A549 (cell line): ENCODE data around the gene SEC14L6.

Experiments used
- BCL3 ChIP-seq: fragments of >200 bp; sonication (Bioruptor Twin); formaldehyde crosslinking; IDR thresholded peaks from 3 replicates; pipeline ENCODE4 v1.6.1; 2016
- CEBPB ChIP-seq, 2 experiments: fragments of >200 bp in 1 of 2; sonication (Bioruptor Twin) in 1 of 2; formaldehyde crosslinking in 1 of 2; IDR thresholded peaks; 2 replicates each; pipeline ENCODE4 v1.6.1; 2012 to 2016
- CTCF ChIP-seq: fragments of >200 bp; sonication (Bioruptor Twin); formaldehyde crosslinking; IDR thresholded peaks from 3 replicates; pipeline ENCODE4 v1.5.1; 2016
- E2F6 ChIP-seq: IDR thresholded peaks from 2 replicates; pipeline ENCODE4 v1.6.1; 2012; ENCODE audit warnings: low read depth, borderline replicate concordance
- HMGXB4 ChIP-seq: fragments of 250-450 bp; sonication (Bioruptor Pico); IDR thresholded peaks from 2 replicates; pipeline ENCODE4 v1.5.0; 2021; ENCODE audit warnings: mild to moderate bottlenecking, moderate library complexity, borderline replicate concordance
- JUN ChIP-seq, 2 experiments: fragments of >200 bp; sonication (Bioruptor Twin); formaldehyde crosslinking; IDR thresholded peaks; 2 replicates in 1 of 2; 3 replicates in 1 of 2; pipeline ENCODE4 v1.6.1; 2016 to 2017
- JUNB ChIP-seq: fragments of >200 bp; sonication (Bioruptor Twin); formaldehyde crosslinking; IDR thresholded peaks from 2 replicates; pipeline ENCODE4 v1.6.1; 2016
- NR3C1 ChIP-seq: fragments of >200 bp; sonication (Bioruptor Twin); formaldehyde crosslinking; IDR thresholded peaks from 3 replicates; pipeline ENCODE4 v1.6.1; 2017
- POLR2A ChIP-seq: IDR thresholded peaks from 2 replicates; pipeline ENCODE4 v1.6.1; 2012; ENCODE audit warnings: mild to moderate bottlenecking, low read length
- POLR2AphosphoS2 ChIP-seq: conservative IDR thresholded peaks from 2 replicates; pipeline ENCODE4 v1.6.1; 2012; ENCODE audit warnings: low read length, improper control_type of control experiment, inconsistent platforms
- RFX5 ChIP-seq: fragments of 450-650 bp; IDR thresholded peaks from 2 replicates; pipeline ENCODE4 v1.7.1; 2014; ENCODE audit warnings: antibody characterized with exemption, mild to moderate bottlenecking, moderate library complexity
- SMC3 ChIP-seq: fragments of >200 bp; sonication (Bioruptor Twin); formaldehyde crosslinking; IDR thresholded peaks from 3 replicates; pipeline ENCODE4 v1.6.1; 2018; ENCODE audit warnings: inconsistent platforms
- SREBF2 ChIP-seq: fragments of 450-650 bp; IDR thresholded peaks from 2 replicates; pipeline ENCODE4 v1.6.1; 2014; ENCODE audit warnings: mild to moderate bottlenecking, moderate library complexity
- USF2 ChIP-seq: fragments of 450-650 bp; IDR thresholded peaks from 2 replicates; pipeline ENCODE4 v1.6.1; 2014; ENCODE audit warnings: antibody characterized with exemption

GRCh38 chr22:30514252-30514651 lies 32.3 kb downstream of the SEC14L6 start:
- TF ChIP-seq CTCF (no peak), E2F6 (no peak), NR3C1 (no peak), USF2 (no peak), SMC3 (no peak), JUN (IDR thresholded peaks at IDR 0.05) (no peak), JUNB (no peak), POLR2AphosphoS2 (no peak), HMGXB4 (CRISPR knock-in tag) (no peak), BCL3 (no peak), POLR2A (no peak), CEBPB (IDR thresholded peaks at IDR 0.05) (no peak), RFX5 (no peak), SREBF2 (no peak)
